ENCODE results near the gene LIN28B.
"Not testable (repeated sequence)": the region's sequence is repeated elsewhere in the genome, so short reads cannot be mapped to it uniquely, and the experiment has no call there.

Gene LIN28B

DNA sequence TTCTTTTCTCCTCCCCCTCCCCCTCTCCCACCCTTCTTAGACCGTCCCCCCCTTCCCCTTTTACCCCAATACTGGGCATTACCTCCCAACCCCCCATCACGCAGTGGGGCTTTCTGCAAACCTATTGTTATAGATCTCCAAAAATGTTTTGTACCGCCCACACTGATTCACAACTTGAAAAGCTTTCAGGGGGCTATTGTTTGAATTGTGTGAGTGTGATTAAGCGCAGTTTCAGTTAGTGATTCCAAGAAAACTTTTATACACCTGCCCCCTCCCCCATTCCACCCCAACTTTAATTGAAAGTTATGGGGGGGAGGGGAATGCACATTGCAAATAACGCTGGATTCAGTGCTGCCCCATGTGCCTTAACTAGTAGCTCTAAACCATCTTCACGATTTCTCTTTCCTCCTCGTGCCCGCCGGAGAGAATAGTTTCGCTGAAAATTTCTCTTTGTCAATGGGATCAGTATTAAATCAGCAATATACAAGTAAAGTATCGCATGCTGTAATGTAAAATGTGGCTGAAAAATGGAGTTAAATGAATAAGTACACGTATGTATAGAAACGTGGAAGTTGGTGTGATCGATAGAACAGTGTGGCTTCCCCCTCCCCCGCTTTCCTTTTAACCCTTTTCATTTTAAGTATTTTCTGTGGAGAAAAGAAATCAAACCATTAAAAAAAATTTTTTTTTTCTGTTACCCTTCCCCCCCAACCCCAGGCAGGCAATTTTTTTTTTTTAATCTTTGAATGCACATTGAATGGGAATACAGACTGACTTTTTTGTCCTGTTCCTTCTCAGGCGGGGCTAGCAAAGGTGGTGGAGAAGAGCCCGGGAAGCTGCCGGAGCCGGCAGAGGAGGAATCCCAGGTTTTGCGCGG is 632 bp downstream of the LIN28B start:
- no peak for DNase-seq (ENCODE audit: low read depth)

- DNase-seq (ENCODE audit: low read depth) = no peak
These were observed 1.5 kb downstream of the LIN28B start for GRCh38 chr6:104958178-104959025.

- no peak for DNase-seq (ENCODE audit: low read depth)
These were observed 2.3 kb downstream of the LIN28B start for GRCh38 chr6:104959026-104959858.

GRCh38 chr6:104969108-104969507 is 12.2 kb downstream of the LIN28B start:
- no peak for DNase-seq (ENCODE audit: low read depth)

GRCh38 chr6:104969785-104970581 is 13.1 kb downstream of the LIN28B start:
- no peak for DNase-seq (ENCODE audit: low read depth)

DNA sequence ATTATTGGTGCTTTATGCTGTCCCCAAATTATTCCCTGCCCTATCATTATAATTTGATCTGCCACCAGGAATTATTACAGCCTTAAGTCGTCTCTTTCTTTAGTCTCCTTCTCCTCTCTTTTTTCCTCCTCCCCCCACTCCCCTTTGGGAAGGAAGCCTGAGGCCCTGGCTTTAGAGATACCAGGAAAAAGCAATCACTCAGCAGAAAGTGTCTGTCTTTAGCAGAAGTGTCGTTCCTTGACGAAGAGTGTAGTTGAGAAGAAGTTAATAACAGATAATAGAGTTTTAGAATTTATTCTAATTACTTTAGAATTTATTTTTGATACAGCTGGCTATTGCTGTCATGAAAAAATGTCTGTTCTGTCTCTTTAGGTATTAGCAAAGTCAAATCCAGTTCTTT is 16.5 kb downstream of the LIN28B start:
- no peak for DNase-seq (ENCODE audit: low read depth)

DNA sequence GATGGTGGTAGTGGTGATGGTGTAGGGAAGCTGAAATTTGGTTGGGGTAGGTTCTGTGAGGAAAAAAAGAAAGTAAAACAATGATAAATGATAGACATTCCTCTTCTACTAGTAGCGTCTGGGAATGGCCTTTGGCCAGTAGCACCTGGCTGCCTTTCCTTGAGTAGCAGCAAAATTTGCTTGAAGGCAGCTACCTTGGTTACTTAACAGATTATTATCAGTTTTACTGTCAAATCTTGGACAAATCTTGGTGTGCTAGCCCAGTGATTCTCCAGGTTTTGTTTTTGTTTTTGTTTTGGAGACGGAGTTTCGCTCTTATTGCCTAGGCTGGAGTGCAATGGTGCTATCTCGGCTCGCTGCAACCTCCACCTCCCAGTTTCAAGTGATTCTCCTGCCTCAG is 26.4 kb downstream of the LIN28B start:
- no peak for DNase-seq (ENCODE audit: low read depth)

- DNase-seq (ENCODE audit: low read depth) = no peak
These were observed 26.9 kb downstream of the LIN28B start for GRCh38 chr6:104983776-104984175.

DNA sequence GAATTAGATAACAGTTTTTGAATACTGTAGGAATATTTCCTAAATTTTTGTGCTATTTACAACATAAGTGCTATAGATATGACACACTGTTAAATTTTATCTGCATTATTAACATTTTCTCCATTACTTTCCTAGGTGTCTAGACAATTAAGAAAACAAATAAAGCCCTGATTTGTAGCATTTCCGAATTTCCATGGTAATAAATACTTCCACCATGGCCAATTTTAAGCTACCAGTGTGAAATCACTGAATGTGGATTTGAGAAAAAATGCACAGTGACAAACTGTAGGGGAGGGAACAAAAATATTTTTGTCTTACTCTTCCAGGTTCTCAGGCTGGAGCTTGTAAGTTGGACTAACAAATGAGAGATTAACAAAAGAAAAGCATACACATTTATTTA is 27.9 kb downstream of the LIN28B start:
- no peak for DNase-seq (ENCODE audit: low read depth)

DNA sequence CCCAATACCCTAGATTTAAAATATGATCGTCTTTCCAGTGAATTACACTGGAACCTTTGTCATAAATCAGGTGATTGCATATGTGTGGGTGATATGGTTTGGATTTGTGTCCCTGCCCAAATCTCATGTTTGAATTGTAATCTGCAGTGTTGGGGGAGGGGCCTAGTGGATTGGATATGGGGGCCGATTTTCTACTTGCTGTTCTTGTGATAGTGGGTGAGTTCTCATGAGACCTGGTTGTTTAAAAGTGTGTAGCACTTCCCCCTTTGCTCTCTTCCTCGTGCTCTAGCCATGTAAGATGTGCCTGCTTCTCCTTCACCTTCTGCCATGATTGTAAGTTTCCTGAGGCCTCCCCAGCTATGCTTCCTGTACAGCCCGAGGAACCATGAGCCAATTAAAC is 29.0 kb downstream of the LIN28B start:
- not testable (repeated sequence) for DNase-seq (ENCODE audit: low read depth)

GRCh38 chr6:104986625-104987024 is 29.7 kb downstream of the LIN28B start:
- DNase-seq (ENCODE audit: low read depth) = no peak

- no peak for DNase-seq (ENCODE audit: low read depth)
These were observed 30.3 kb downstream of the LIN28B start for GRCh38 chr6:104987218-104987617.

DNA sequence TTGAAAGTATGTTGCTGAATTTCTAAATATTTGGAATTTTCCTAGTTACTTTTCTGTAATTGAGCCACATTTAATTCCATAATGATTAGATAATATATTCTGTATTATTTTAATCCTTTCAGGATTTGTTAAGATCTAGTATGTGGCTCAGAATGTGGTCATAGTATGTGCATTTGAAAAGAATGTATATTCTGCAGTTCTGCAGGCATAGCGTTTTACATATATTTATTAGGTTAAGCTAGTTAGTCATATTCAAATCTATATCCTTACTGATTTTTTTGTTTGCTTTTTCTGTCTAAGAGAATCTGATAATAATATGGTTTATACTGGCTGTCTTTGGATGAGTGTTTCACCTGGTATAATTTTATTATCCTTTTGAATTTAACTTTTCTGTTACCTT is 33.2 kb downstream of the LIN28B start:
- no peak for DNase-seq (ENCODE audit: low read depth)

DNA sequence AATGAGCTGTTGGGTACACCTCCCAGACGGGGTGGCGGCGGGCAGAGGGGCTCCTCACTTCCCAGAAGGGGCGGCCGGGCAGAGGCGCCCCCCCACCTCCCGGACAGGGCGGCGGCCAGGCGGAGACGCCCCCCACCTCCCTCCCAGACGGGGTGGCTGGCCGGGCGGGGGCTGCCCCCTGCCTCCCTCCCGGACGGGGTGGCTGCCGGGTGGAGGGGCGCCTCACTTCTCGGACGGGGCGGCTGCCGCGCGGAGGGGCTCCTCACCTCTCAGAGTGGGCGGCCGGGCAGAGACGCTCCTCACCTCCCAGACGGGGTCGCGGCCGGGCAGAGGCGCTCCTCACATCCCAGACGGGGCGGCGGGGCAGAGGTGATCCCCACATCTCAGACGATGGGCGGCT is 34.2 kb downstream of the LIN28B start:
- not testable (repeated sequence) for DNase-seq (ENCODE audit: low read depth)

DNA sequence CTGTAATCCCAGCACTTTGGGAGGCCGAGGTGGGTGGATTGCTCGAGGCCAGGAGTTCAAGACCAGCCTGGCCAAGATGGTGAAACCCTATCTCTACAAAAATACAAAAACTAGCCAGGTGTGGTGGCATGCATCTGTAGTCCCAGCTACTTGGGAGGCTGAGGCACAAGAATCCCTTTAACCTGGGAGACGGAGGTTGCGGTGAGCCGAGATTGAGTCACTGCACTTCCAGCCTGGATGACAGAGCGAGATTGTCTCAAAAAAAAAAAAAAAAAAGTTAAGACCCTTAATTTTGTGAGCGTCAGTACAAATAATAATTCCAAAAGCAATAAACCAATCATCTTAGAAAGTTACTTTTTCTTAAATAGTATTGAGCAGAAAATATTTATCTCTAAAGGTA is 36.7 kb downstream of the LIN28B start:
- not testable (repeated sequence) for DNase-seq (ENCODE audit: low read depth)

GRCh38 chr6:104995989-104996617 is 39.2 kb downstream of the LIN28B start:
- peak; percentile 39 for DNase-seq (ENCODE audit: low read depth)

GRCh38 chr6:105001063-105001462 is 44.2 kb downstream of the LIN28B start:
- no peak for DNase-seq (ENCODE audit: low read depth)

GRCh38 chr6:105001906-105002305 is 45.0 kb downstream of the LIN28B start:
- no peak for DNase-seq (ENCODE audit: low read depth)

- no peak for DNase-seq (ENCODE audit: low read depth)
These were observed 48.5 kb downstream of the LIN28B start for GRCh38 chr6:105005451-105005850.

- DNase-seq (ENCODE audit: low read depth) = not testable (repeated sequence)
These were observed 56.6 kb downstream of the LIN28B start for GRCh38 chr6:105013459-105013858.

GRCh38 chr6:105014448-105014847 is 57.5 kb downstream of the LIN28B start:
- DNase-seq (ENCODE audit: low read depth) = no peak
